ENCODE results near the gene PRKCA. TPM values are rescaled to one million over a fixed set of nuclear protein-coding genes. Genes with fewer than 3 reads are reported as not detected.

The PRKCA gene
- polyA plus RNA-seq, 2 donors, result 1.2 to 1.3 TPM

DNA sequence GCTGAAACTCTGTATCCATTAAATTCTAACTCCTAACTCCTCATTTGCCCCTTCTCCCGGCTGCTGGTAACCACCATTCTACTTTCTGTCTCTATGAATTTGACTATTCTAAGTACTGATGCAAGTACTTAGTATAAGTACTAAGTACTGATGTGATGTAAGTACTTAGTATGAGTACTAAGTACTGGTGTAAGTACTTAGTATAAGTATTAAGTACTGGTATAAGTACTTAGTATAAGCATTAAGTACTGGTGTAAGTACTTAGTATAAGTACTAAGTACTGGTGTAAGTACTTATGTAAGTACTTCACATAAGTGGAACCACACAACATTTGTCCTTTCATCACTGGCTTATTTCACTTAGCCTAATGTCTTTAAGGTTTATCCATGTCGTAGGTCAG is 32.3 kb upstream of the PRKCA start:
- H3K27ac ChIP-seq (ENCODE audit: low read depth in 2 of 2, low read length in 1 of 2), result no peak overlapping the region
- no peaks in the 10 kb centered on the region for H3K4me1 ChIP-seq (ENCODE audit: control insufficient read depth in 2 of 2, insufficient read depth in 2 of 2, low read length in 1 of 2)
- no peak overlapping the region for H3K4me3 ChIP-seq (ENCODE audit: low read depth in 1 of 2, low read length in 2 of 2)
- WGBS, 2 donors, result 89 to 93% methylated on average over 2 of the region's 2 CpGs
- H3K9me3 ChIP-seq (ENCODE audit: control insufficient read depth in 2 of 2, insufficient read depth in 1 of 2, low read depth in 1 of 2, low read length in 1 of 2), result no peaks in the 10 kb centered on the region
- no peaks in the 10 kb centered on the region for H3K27me3 ChIP-seq (ENCODE audit: control insufficient read depth in 1 of 2, insufficient read depth in 2 of 2, low read length in 2 of 2)
- no peaks in the 10 kb centered on the region for H3K36me3 ChIP-seq (ENCODE audit: control insufficient read depth in 2 of 2, insufficient read depth in 2 of 2, low read length in 1 of 2)

DNA sequence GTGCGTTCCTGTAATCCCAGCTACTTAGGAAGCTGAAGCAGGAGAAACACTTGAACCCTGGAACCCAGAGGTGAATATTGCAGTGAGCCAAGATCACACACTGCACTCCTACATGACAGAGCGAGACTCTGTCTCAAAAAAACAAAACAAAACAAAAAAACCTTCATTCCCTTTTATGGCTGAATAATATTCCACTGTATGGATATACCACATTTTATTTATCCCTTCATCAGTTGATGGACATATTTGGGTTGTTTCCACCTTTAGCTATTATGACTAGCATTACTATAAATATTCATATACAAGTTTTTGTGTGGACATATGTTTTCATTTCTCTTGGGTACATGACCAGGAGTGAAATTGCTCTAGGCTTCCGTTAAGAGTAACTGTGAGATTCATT is 30.9 kb upstream of the PRKCA start:
- Histone ChIP-seq H3K27ac (ENCODE audit: low read depth in 2 of 2, low read length in 1 of 2) (no peak overlapping the region), H3K4me1 (ENCODE audit: control insufficient read depth in 2 of 2, insufficient read depth in 2 of 2, low read length in 1 of 2) (no peaks in the 10 kb centered on the region), H3K4me3 (ENCODE audit: low read depth in 1 of 2, low read length in 2 of 2) (no peak overlapping the region), H3K27me3 (ENCODE audit: control insufficient read depth in 1 of 2, insufficient read depth in 2 of 2, low read length in 2 of 2) (no peaks in the 10 kb centered on the region), H3K9me3 (ENCODE audit: control insufficient read depth in 2 of 2, insufficient read depth in 1 of 2, low read depth in 1 of 2, low read length in 1 of 2) (no peaks in the 10 kb centered on the region), H3K36me3 (ENCODE audit: control insufficient read depth in 2 of 2, insufficient read depth in 2 of 2, low read length in 1 of 2) (no peaks in the 10 kb centered on the region)
- WGBS, 2 donors, result 98 to 99% methylated on average over 3 of the region's 3 CpGs

DNA sequence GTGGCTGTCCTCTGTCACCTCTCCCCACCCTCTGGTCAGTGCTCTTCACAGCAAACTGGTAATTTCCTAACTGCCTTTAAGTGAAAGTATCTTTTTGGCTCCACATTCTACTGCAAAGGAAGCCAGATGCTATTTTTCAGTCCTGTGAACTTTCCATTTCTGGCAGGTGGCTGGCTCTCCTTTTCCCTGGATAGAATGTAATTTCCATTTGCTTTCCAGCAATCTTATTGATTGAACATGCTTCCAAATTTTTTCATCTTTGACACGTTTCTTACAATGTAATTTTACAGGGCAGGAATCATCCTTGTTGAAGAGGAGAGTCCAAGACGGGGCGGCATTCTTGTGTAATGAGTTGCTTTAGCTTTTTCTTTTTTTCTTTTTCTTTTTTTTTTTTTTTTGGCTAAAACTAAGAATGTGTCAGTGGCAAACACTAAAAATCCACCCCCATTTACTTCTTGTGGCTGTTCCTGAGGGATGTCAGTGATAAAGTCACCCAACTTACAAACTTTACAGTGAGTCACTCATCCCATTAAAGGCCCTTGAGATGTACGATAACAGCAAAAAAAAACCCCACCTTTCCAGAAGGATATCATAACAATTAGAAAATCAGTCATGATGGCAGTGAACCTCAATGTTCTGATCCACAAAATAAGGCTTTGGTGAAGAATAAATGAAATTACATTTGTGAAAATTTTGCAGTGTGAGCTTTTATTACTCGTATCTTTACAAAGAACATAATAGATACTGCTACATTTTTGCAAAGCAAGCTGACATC is 29.4 kb upstream of the PRKCA start:
- Histone ChIP-seq H3K4me3 (ENCODE audit: low read depth in 1 of 2, low read length in 2 of 2) (no peak overlapping the region), H3K36me3 (ENCODE audit: control insufficient read depth in 2 of 2, insufficient read depth in 2 of 2, low read length in 1 of 2) (no peaks in the 10 kb centered on the region), H3K27me3 (ENCODE audit: control insufficient read depth in 1 of 2, insufficient read depth in 2 of 2, low read length in 2 of 2) (no peaks in the 10 kb centered on the region), H3K4me1 (ENCODE audit: control insufficient read depth in 2 of 2, insufficient read depth in 2 of 2, low read length in 1 of 2) (no peaks in the 10 kb centered on the region), H3K9me3 (ENCODE audit: control insufficient read depth in 2 of 2, insufficient read depth in 1 of 2, low read depth in 1 of 2, low read length in 1 of 2) (no peaks in the 10 kb centered on the region), H3K27ac (ENCODE audit: low read depth in 2 of 2, low read length in 1 of 2) (no peak overlapping the region)
- WGBS, 2 donors, result 35 to 50% methylated on average over 5 of the region's 5 CpGs

DNA sequence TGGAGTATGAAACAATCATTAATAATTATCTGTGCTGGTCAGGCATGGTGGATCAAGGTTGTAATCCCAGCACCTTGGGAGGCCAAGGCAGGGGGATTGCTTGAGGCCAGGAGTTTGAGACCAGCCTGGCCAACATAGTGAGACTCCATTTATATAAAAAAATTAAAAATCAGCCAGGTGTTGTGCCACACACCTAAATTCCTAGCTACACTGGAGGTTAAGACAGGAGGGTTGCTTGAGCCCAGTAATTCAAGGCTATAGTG is 28.9 kb upstream of the PRKCA start:
- Histone ChIP-seq H3K9me3 (ENCODE audit: control insufficient read depth in 2 of 2, insufficient read depth in 1 of 2, low read depth in 1 of 2, low read length in 1 of 2) (no peaks in the 10 kb centered on the region), H3K27ac (ENCODE audit: low read depth in 2 of 2, low read length in 1 of 2) (no peak overlapping the region), H3K27me3 (ENCODE audit: control insufficient read depth in 1 of 2, insufficient read depth in 2 of 2, low read length in 2 of 2) (no peaks in the 10 kb centered on the region), H3K4me3 (ENCODE audit: low read depth in 1 of 2, low read length in 2 of 2) (no peak overlapping the region), H3K4me1 (ENCODE audit: control insufficient read depth in 2 of 2, insufficient read depth in 2 of 2, low read length in 1 of 2) (no peaks in the 10 kb centered on the region), H3K36me3 (ENCODE audit: control insufficient read depth in 2 of 2, insufficient read depth in 2 of 2, low read length in 1 of 2) (no peaks in the 10 kb centered on the region)

DNA sequence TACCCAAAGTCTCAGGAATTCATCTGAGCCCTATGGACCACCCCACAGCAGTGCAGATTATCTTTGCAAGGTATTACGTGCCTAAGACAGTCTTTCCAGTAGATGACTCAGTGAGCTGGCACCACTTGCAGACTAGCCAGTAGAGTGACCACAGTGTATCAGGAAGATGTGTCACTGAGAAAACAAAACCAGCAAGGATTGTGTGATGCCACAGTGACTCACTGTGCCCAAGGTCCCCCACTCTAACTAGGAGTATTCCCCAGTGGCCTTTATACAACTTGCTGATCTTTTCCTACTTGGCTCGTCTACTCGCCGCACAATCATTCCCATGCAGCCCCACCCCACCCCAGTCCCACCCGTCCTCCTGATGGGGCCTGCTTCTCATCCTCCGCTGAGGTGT is 26.8 kb upstream of the PRKCA start:
- H3K9me3 ChIP-seq (ENCODE audit: control insufficient read depth in 2 of 2, insufficient read depth in 1 of 2, low read depth in 1 of 2, low read length in 1 of 2), result no peaks in the 10 kb centered on the region
- H3K4me3 ChIP-seq (ENCODE audit: low read depth in 1 of 2, low read length in 2 of 2), result no peak overlapping the region
- H3K27me3 ChIP-seq (ENCODE audit: control insufficient read depth in 1 of 2, insufficient read depth in 2 of 2, low read length in 2 of 2), result no peaks in the 10 kb centered on the region
- no peak overlapping the region for H3K27ac ChIP-seq (ENCODE audit: low read depth in 2 of 2, low read length in 1 of 2)
- no peaks in the 10 kb centered on the region for H3K36me3 ChIP-seq (ENCODE audit: control insufficient read depth in 2 of 2, insufficient read depth in 2 of 2, low read length in 1 of 2)
- WGBS, 2 donors, result 60 to 65% methylated on average over 6 of the region's 6 CpGs
- no peaks in the 10 kb centered on the region for H3K4me1 ChIP-seq (ENCODE audit: control insufficient read depth in 2 of 2, insufficient read depth in 2 of 2, low read length in 1 of 2)

DNA sequence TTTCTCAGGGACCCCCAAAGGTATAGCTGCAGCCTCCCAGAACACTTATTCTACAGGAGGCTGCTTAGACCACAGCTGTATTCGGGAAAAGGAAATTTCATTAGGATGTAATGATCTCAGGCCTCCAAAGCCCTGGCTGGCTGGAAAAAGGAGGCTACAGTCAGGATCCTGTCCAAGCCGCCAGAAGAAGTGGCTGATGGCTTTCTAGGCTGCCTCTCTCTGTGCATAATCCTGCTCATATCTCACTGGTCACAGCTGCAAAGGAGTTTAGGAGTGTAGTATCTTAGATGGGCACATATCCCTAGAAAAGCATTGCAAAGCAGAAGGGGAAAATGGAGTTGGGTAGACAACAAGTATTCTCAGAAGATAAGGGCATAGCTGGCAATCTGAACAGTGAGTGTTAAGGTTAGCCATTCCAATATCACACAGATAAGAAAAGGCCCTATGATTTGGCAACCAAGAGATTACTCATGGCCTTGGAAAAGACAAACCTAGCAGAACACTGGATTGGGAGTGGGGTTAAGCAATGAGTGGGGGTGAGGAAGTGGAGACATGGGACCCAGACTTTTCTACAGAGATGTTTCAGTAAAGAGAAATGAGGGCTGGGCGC is 26.0 kb upstream of the PRKCA start:
- Histone ChIP-seq H3K36me3 (ENCODE audit: control insufficient read depth in 2 of 2, insufficient read depth in 2 of 2, low read length in 1 of 2) (no peaks in the 10 kb centered on the region), H3K4me3 (ENCODE audit: low read depth in 1 of 2, low read length in 2 of 2) (no peak overlapping the region), H3K4me1 (ENCODE audit: control insufficient read depth in 2 of 2, insufficient read depth in 2 of 2, low read length in 1 of 2) (no peaks in the 10 kb centered on the region), H3K27ac (ENCODE audit: low read depth in 2 of 2, low read length in 1 of 2) (no peak overlapping the region), H3K9me3 (ENCODE audit: control insufficient read depth in 2 of 2, insufficient read depth in 1 of 2, low read depth in 1 of 2, low read length in 1 of 2) (no peaks in the 10 kb centered on the region), H3K27me3 (ENCODE audit: control insufficient read depth in 1 of 2, insufficient read depth in 2 of 2, low read length in 2 of 2) (no peaks in the 10 kb centered on the region)
- 93% methylated on average over 3 of the region's 3 CpGs for WGBS, 2 donors

DNA sequence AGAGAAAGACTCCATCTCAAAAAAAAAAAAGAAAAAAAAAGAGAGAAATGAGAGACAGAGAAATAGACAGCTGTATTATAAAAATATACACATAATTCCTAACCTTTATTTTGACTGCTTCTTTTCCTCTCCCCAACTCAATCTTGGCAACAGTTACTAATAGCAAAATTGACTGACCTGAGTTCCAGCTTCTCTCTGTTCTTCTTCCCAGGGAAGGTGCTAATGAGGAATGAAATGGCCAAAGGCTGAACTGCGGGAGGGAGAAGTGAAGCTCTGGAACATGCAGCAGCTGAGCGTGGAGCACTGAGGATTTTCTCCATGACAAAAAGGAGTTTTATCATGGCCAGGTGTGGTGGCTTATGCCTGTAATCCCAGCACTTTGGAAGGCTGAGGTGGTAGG is 25.2 kb upstream of the PRKCA start:
- Histone ChIP-seq H3K4me3 (ENCODE audit: low read depth in 1 of 2, low read length in 2 of 2) (no peak overlapping the region), H3K9me3 (ENCODE audit: control insufficient read depth in 2 of 2, insufficient read depth in 1 of 2, low read depth in 1 of 2, low read length in 1 of 2) (no peaks in the 10 kb centered on the region), H3K36me3 (ENCODE audit: control insufficient read depth in 2 of 2, insufficient read depth in 2 of 2, low read length in 1 of 2) (no peaks in the 10 kb centered on the region), H3K27me3 (ENCODE audit: control insufficient read depth in 1 of 2, insufficient read depth in 2 of 2, low read length in 2 of 2) (no peaks in the 10 kb centered on the region), H3K27ac (ENCODE audit: low read depth in 2 of 2, low read length in 1 of 2) (no peak overlapping the region), H3K4me1 (ENCODE audit: control insufficient read depth in 2 of 2, insufficient read depth in 2 of 2, low read length in 1 of 2) (no peaks in the 10 kb centered on the region)
- 87 to 90% methylated on average over 2 of the region's 2 CpGs for WGBS, 2 donors

DNA sequence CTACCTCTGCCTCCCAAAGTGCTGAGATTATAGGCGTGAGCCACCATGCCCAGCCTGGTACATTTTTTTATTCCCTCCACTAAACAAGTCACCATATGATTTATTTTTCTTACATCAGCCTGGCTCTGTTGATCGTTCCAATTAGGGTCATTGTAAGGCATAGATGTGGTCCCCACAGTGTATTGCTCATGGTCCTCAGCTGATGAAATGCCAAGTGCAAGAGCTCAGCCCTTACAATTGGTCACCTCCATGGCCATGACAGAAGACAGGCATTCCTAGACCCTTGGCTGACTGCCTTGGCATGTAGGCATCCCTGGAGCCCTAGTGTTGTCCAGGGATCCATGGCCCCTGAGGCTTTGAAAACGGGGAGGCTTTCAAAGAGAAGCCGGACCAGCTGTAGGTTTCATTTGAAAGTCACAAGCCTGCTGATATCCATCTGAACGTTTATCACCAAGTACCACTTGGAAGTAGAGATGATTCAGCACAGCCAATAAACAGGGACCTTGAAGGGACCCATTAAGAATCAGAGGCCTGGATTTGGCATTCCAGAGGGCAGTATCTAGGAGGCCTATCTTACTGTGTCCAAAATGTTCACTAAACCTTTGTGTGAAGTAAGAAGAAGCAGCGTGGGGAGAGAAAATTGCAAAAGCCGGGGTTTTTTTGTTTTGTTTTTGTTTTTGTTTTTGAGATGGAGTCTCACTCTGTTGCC is 20.6 kb upstream of the PRKCA start:
- no peaks in the 10 kb centered on the region for H3K27me3 ChIP-seq (ENCODE audit: control insufficient read depth in 1 of 2, insufficient read depth in 2 of 2, low read length in 2 of 2)
- H3K4me3 ChIP-seq (ENCODE audit: low read depth in 1 of 2, low read length in 2 of 2), result no peak overlapping the region
- H3K4me1 ChIP-seq (ENCODE audit: control insufficient read depth in 2 of 2, insufficient read depth in 2 of 2, low read length in 1 of 2), result no peaks in the 10 kb centered on the region
- no peaks in the 10 kb centered on the region for H3K36me3 ChIP-seq (ENCODE audit: control insufficient read depth in 2 of 2, insufficient read depth in 2 of 2, low read length in 1 of 2)
- H3K9me3 ChIP-seq (ENCODE audit: control insufficient read depth in 2 of 2, insufficient read depth in 1 of 2, low read depth in 1 of 2, low read length in 1 of 2), result no peaks in the 10 kb centered on the region
- no peak overlapping the region for H3K27ac ChIP-seq (ENCODE audit: low read depth in 2 of 2, low read length in 1 of 2)
- 85 to 89% methylated on average over 7 of the region's 7 CpGs for WGBS, 2 donors

DNA sequence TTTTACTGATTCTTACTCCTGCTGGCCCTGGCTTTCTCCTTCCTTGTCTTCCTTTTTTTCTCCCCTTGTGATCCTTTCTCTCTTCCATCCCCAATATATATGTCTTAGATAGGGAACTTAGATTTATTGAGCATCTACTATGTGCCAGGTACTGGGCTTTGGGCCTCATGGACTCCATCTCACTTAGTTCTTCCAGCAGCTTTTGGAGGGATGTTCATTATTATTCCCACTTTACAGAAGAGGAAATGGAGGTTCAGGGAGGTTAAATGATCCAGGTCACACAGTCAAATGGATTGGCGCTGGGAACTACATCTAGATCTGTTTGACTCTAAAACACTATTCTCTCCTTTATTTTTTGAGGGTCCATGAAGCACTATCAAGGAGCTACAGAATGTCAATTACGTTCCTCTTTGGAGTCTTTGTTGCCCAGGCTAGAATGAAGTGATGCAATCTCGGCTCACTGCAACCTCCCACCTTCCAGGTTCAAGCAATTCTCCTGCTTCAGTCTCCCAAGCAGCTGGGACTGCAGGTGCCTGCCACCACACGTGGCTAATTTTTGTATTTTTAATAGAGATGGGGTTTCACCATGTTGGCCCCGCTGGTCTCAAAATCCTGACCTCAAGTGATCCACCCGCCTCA is 19.0 kb upstream of the PRKCA start:
- Histone ChIP-seq H3K9me3 (ENCODE audit: control insufficient read depth in 2 of 2, insufficient read depth in 1 of 2, low read depth in 1 of 2, low read length in 1 of 2) (no peaks in the 10 kb centered on the region), H3K27me3 (ENCODE audit: control insufficient read depth in 1 of 2, insufficient read depth in 2 of 2, low read length in 2 of 2) (no peaks in the 10 kb centered on the region), H3K4me3 (ENCODE audit: low read depth in 1 of 2, low read length in 2 of 2) (no peak overlapping the region), H3K27ac (ENCODE audit: low read depth in 2 of 2, low read length in 1 of 2) (no peak overlapping the region), H3K4me1 (ENCODE audit: control insufficient read depth in 2 of 2, insufficient read depth in 2 of 2, low read length in 1 of 2) (no peaks in the 10 kb centered on the region), H3K36me3 (ENCODE audit: control insufficient read depth in 2 of 2, insufficient read depth in 2 of 2, low read length in 1 of 2) (no peaks in the 10 kb centered on the region)
- WGBS, 2 donors, result 87% methylated on average over 6 of the region's 6 CpGs
